HepG2 (cell line): Measurements from ENCODE around the gene PRM2. TPM values are rescaled to one million over a fixed set of nuclear protein-coding genes. Genes with fewer than 3 reads are reported as not detected.

ENCODE experiments used
- DPF2 ChIP-seq: sonication (generic); formaldehyde crosslinking; IDR thresholded peaks from 2 replicates; pipeline ENCODE4 v1.4.0; 2020; ENCODE audit warnings: mild to moderate bottlenecking, low read depth, missing genetic modification reagents, borderline replicate concordance
- DZIP1 ChIP-seq: sonication (generic); formaldehyde crosslinking; IDR thresholded peaks from 2 replicates; pipeline ENCODE4 v1.5.0; 2020; ENCODE audit warnings: mild to moderate bottlenecking, missing genetic modification reagents
- HDAC1 ChIP-seq: sonication (generic); formaldehyde crosslinking; IDR thresholded peaks from 2 replicates; pipeline ENCODE4 v1.5.1; 2020; ENCODE audit warnings: mild to moderate bottlenecking, missing genetic modification reagents
- LBX2 ChIP-seq: sonication (generic); formaldehyde crosslinking; IDR thresholded peaks from 2 replicates; pipeline ENCODE4 v1.5.0; 2020; ENCODE audit warnings: missing genetic modification reagents, mild to moderate bottlenecking, borderline replicate concordance
- MEIS2 ChIP-seq: sonication (generic); formaldehyde crosslinking; IDR thresholded peaks from 2 replicates; pipeline ENCODE4 v1.9.0; 2021; ENCODE audit warnings: mild to moderate bottlenecking, missing genetic modification reagents
- MXD1 ChIP-seq: sonication (generic); formaldehyde crosslinking; IDR thresholded peaks from 2 replicates; pipeline ENCODE4 v1.4.0; 2020; ENCODE audit warnings: mild to moderate bottlenecking, missing genetic modification reagents
- MXI1 ChIP-seq: IDR thresholded peaks from 3 replicates; pipeline ENCODE4 v1.6.1; 2012; ENCODE audit warnings: low read depth, low read length, inconsistent platforms, borderline replicate concordance
- NCOA1 ChIP-seq: sonication (generic); formaldehyde crosslinking; IDR thresholded peaks from 2 replicates; pipeline ENCODE4 v1.9.0; 2021; ENCODE audit warnings: missing genetic modification reagents
- PRDM4 ChIP-seq: sonication (generic); formaldehyde crosslinking; IDR thresholded peaks from 2 replicates; pipeline ENCODE4 v1.9.0; 2021; ENCODE audit warnings: missing genetic modification reagents, borderline replicate concordance
- RORA ChIP-seq: sonication (generic); formaldehyde crosslinking; IDR thresholded peaks from 2 replicates; pipeline ENCODE4 v1.5.0; 2020; ENCODE audit warnings: mild to moderate bottlenecking, missing genetic modification reagents, moderate library complexity
- SKIL ChIP-seq: sonication (generic); formaldehyde crosslinking; IDR thresholded peaks from 2 replicates; pipeline ENCODE4 v1.8.0; 2022; ENCODE audit warnings: missing genetic modification reagents, mild to moderate bottlenecking, moderate library complexity, borderline replicate concordance
- SOX5 ChIP-seq: IDR thresholded peaks from 2 replicates; pipeline ENCODE4 v1.6.1; 2016; ENCODE audit warnings: borderline replicate concordance
- TSC22D2 ChIP-seq: sonication (generic); formaldehyde crosslinking; IDR thresholded peaks from 2 replicates; pipeline ENCODE4 v1.5.1; 2020; ENCODE audit warnings: missing genetic modification reagents, mild to moderate bottlenecking, borderline replicate concordance
- ZKSCAN1 ChIP-seq: fragments of 150-350 bp; IDR thresholded peaks from 2 replicates; pipeline ENCODE4 v1.6.1; 2014; ENCODE audit warnings: low read length
- ZMYM3 ChIP-seq: sonication (generic); formaldehyde crosslinking; IDR thresholded peaks from 2 replicates; pipeline ENCODE4 v1.5.1; 2020; ENCODE audit warnings: mild to moderate bottlenecking, missing genetic modification reagents
- ZMYM4 ChIP-seq: sonication (generic); formaldehyde crosslinking; IDR thresholded peaks from 2 replicates; pipeline ENCODE4 v1.8.1; 2023; ENCODE audit warnings: mild to moderate bottlenecking, missing genetic modification reagents
- ZNF451 ChIP-seq: sonication (generic); formaldehyde crosslinking; IDR thresholded peaks from 2 replicates; pipeline ENCODE4 v1.5.0; 2020; ENCODE audit warnings: mild to moderate bottlenecking, missing genetic modification reagents
- ZNF607 ChIP-seq: sonication (generic); formaldehyde crosslinking; IDR thresholded peaks from 2 replicates; pipeline ENCODE4 v1.5.1; 2020; ENCODE audit warnings: missing genetic modification reagents, mild to moderate bottlenecking, borderline replicate concordance
- ZNF616 ChIP-seq: sonication (generic); formaldehyde crosslinking; IDR thresholded peaks from 2 replicates; pipeline ENCODE4 v1.5.0; 2020; ENCODE audit warnings: low read depth, mild to moderate bottlenecking, missing genetic modification reagents
- polyA plus RNA-seq, 8 experiments: library from polyadenylated mRNA; depleted of rRNA in 3 of 8; stranded (reverse) in 7 of 8; unstranded in 1 of 8; fragments of >200 nt; fragmentation: Illumina TruSeq in 4 of 8; extraction: Trizol in 4 of 8; gene quantifications; 2 replicates each; pipeline versions ENCODE4 v1.2.1 to v1.2.3, GENCODE V29; 2011 to 2016; ENCODE audit warnings: low read depth in 4 of 8, missing spikeins in 1 of 8, mixed read lengths in 1 of 8; ENCODE audit not compliant: insufficient read depth in 1 of 8
- total RNA-seq, 5 experiments: library from RNA; depleted of rRNA; stranded (reverse); fragments of >200 nt; fragmentation: Illumina TruSeq; extraction: Trizol; gene quantifications; 2 replicates each; pipeline ENCODE4 v1.2.3, GENCODE V29; 2016; ENCODE audit warnings: low read depth in 1 of 5

Gene PRM2
- total and polyA plus RNA-seq, 2 of the 13 experiments (the other 11 are each of a cell fraction or from before 2014, with no cell fraction given), result 0.54 TPM; not detected in 1

GRCh38 chr16:11258553-11259492, 17.5 kb downstream of the PRM2 start (continued):
- TF ChIP-seq SKIL, result peak; percentile 70; the same call in 1 of the 2 replicates
- TF ChIP-seq ZNF616, result peak; percentile 36; the same call in 1 of the 2 replicates
- TF ChIP-seq HDAC1 (CRISPR knock-in tag), result peak; percentile 83
- TF ChIP-seq ZMYM4, result peak; percentile 41
- 0 out of 2 replicates have a peak, but pooled peaks have one; percentile 39 for TF ChIP-seq TSC22D2 (CRISPR knock-in tag)
- TF ChIP-seq DPF2 (CRISPR knock-in tag), result peak; percentile 71
- TF ChIP-seq ZNF607 (CRISPR knock-in tag), result 0 out of 2 replicates have a peak, but pooled peaks have one; percentile 69
- 0 out of 2 replicates have a peak, but pooled peaks have one; percentile 18 for TF ChIP-seq SOX5 (CRISPR knock-in tag)
- TF ChIP-seq NCOA1, result 0 out of 2 replicates have a peak, but pooled peaks have one; percentile 69
- no peak for TF ChIP-seq PRDM4
- 0 out of 2 replicates have a peak, but pooled peaks have one; percentile 21 for TF ChIP-seq ZNF451 (CRISPR knock-in tag)
- no peak for TF ChIP-seq RORA (CRISPR knock-in tag)
- peak; percentile 81 for TF ChIP-seq ZMYM3
- TF ChIP-seq DZIP1, result peak; percentile 26; the same call in 1 of the 2 replicates
- TF ChIP-seq MEIS2 (CRISPR knock-in tag), result 0 out of 2 replicates have a peak, but pooled peaks have one; percentile 32
- 0 out of 2 replicates have a peak, but pooled peaks have one; percentile 3 for TF ChIP-seq ZKSCAN1
- peak; percentile 77 for TF ChIP-seq MXD1 (CRISPR knock-in tag)
- peak; percentile 91; the same call in 2 of the 3 replicates for TF ChIP-seq MXI1
- TF ChIP-seq LBX2 (CRISPR knock-in tag), result 0 out of 2 replicates have a peak, but pooled peaks have one; percentile 23
